Measurements from ENCODE around the gene TNRC6C. TPM values are rescaled to one million over a fixed set of nuclear protein-coding genes. Genes with fewer than 3 reads are reported as not detected.

Gene TNRC6C
- total RNA-seq, 2 donors from 2014 or later, result 31.0 to 48.1 TPM

DNA sequence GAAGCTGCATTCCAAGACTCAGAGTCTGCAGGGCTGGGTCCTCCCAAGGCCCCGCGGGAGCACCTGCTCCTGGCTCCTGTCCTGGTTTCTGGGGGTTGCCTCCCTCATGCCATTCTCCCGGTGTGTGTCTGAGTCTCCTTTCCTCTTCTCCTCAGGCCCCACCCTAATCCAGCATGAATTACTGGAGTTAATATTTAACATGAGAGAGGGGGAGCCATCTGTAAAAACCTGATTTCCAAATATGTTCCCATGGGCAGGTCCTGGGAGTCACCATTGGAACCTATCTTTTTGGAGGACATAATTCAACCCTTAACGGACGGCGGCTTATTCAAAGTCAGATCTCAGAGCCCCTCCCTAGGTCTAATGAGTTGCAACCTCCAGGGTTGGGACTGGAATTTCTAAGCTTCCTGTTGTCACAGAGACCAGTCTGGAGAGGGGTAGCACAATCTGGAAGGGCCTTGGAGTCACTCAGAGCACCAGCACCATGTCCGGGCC, 193.1 kb downstream of the TNRC6C start:
- DNase-seq (ENCODE audit: low spot score), result no peak
- intact Hi-C loops (cut with DNase I), result no loop called here

GRCh38 chr17:78154903-78155811, 196.7 kb downstream of the TNRC6C start:
- intact Hi-C loops (cut with DNase I), result no loop called here
- DNase-seq (ENCODE audit: low spot score), result no peak

Other genes starting within 250 kb of the TNRC6C start
- 10 to 100 TPM; 35.6 to 37.4 TPM for gene TMC6, start 170.1 kb downstream of the TNRC6C start, total RNA-seq
- gene TMC8, start 172.1 kb downstream of the TNRC6C start, total RNA-seq, result 10 to 100 TPM in 1 of 2 donors, 1 to 10 TPM in 1; 6.4 to 15.7 TPM
- gene C17orf99, start 187.7 kb downstream of the TNRC6C start, total RNA-seq, result not detected
- 10 to 100 TPM; 44.5 to 58.1 TPM for gene SYNGR2, start 209.9 kb downstream of the TNRC6C start, total RNA-seq
- 1 to 10 TPM; 1.1 to 1.4 TPM for gene TK1, start 228.3 kb downstream of the TNRC6C start, total RNA-seq
- 10 to 100 TPM in 1 of 2 donors, 1 to 10 TPM in 1; 6.1 to 13.6 TPM for gene AFMID, start 228.7 kb downstream of the TNRC6C start, total RNA-seq

All from posterior vena cava (tissue), 2 donors.